Osteocyte (in vitro differentiated cells): Measurements from ENCODE around the gene PSMC2. TPM values are rescaled to one million over a fixed set of nuclear protein-coding genes. Genes with fewer than 3 reads are reported as not detected.
"Not testable (repeated sequence)": the region's sequence is repeated elsewhere in the genome, so short reads cannot be mapped to it uniquely, and the experiment has no call there.

Experiments
- DNase-seq: peaks from one replicate; pipeline ENCODE4 v3.0.0; 2021; ENCODE audit warnings: mixed read lengths; ENCODE audit not compliant: unreplicated experiment; ENCODE audit errors: extremely low spot score
- H3K27ac Mint-ChIP-seq: one replicate; pipeline ENCODE4 v1.8.0; 2021; ENCODE audit warnings: mild to moderate bottlenecking, mixed read lengths; ENCODE audit not compliant: unreplicated experiment
- H3K27me3 Mint-ChIP-seq: one replicate; pipeline ENCODE4 v1.8.0; 2021; ENCODE audit warnings: mixed read lengths; ENCODE audit not compliant: unreplicated experiment
- H3K36me3 Mint-ChIP-seq: one replicate; pipeline ENCODE4 v1.8.0; 2021; ENCODE audit warnings: mixed read lengths; ENCODE audit not compliant: unreplicated experiment
- H3K4me1 Mint-ChIP-seq: one replicate; pipeline ENCODE4 v1.8.0; 2021; ENCODE audit warnings: mixed read lengths; ENCODE audit not compliant: unreplicated experiment
- H3K4me3 Mint-ChIP-seq: one replicate; pipeline ENCODE4 v1.8.0; 2021; ENCODE audit warnings: mild to moderate bottlenecking, moderate library complexity, mixed read lengths; ENCODE audit not compliant: unreplicated experiment
- H3K9me3 Mint-ChIP-seq: one replicate; pipeline ENCODE4 v1.8.0; 2021; ENCODE audit warnings: mixed read lengths; ENCODE audit not compliant: unreplicated experiment
- total RNA-seq: library from RNA; stranded (reverse); gene quantifications from 2 replicates; pipeline ENCODE4 v1.2.1, GENCODE V29; 2021
- TF ChIP-seq, protein P1 (sequence below): fragments of 200-600 bp; sonication (generic); IDR thresholded peaks from 2 replicates; pipeline ENCODE4 v1.5.0; 2021; ENCODE audit warnings: antibody characterized with exemption, mild to moderate bottlenecking, moderate library complexity

PSMC2 gene
- total RNA-seq, 1 donor from 2014 or later = 130 TPM

DNA sequence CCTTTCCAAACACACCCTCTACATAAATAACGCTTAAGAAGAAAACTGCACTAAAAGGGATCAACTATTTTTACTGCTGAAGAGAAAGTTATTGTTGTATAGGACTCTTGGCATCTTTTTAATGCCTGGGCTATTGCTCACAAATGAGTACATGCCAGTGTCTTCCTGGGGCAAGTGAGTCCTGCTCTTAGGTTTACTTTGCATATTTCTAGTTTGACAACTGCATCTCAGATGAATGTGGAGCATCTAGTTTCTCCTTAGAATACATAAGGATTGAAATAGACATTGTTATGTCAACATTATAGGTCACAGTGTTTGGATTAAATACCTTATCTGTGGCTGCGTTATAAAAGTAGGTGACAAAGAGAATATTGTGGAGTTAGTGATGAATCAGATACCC lies 44.5 kb downstream of the PSMC2 start:
- Mint-ChIP-seq H3K4me1 (no peaks in the 10 kb centered on the region), H3K27me3 (peaks cover 11% of the 10 kb centered on the region), H3K4me3 (no peak overlapping the region), H3K27ac (no peak overlapping the region), H3K9me3 (no peaks in the 10 kb centered on the region), H3K36me3 (no peaks in the 10 kb centered on the region)
- no peak for DNase-seq
- TF ChIP-seq, protein P1, sequence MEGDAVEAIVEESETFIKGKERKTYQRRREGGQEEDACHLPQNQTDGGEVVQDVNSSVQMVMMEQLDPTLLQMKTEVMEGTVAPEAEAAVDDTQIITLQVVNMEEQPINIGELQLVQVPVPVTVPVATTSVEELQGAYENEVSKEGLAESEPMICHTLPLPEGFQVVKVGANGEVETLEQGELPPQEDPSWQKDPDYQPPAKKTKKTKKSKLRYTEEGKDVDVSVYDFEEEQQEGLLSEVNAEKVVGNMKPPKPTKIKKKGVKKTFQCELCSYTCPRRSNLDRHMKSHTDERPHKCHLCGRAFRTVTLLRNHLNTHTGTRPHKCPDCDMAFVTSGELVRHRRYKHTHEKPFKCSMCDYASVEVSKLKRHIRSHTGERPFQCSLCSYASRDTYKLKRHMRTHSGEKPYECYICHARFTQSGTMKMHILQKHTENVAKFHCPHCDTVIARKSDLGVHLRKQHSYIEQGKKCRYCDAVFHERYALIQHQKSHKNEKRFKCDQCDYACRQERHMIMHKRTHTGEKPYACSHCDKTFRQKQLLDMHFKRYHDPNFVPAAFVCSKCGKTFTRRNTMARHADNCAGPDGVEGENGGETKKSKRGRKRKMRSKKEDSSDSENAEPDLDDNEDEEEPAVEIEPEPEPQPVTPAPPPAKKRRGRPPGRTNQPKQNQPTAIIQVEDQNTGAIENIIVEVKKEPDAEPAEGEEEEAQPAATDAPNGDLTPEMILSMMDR = no peak

DNA sequence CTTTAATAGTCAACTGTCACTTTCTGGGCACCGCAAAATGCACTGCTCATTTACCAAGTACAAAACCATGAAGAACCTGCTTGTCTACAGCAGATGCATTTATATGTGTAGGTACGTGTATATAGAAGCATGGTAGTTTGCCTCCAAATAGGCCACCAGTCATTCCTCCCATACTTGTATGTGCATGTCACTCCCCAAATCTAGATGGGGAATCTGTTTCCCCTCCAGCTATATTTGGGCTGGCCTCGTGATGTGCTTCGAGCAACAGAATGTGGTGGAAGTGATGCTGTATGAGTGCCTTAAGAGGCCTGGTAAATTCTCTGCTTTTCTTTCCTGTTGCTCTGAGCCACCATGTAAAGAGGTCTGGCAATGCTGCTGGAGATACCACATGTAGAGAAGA lies 47.1 kb downstream of the PSMC2 start:
- H3K27ac Mint-ChIP-seq = no peak overlapping the region
- TF ChIP-seq, protein P1 = no peak
- H3K4me1 Mint-ChIP-seq = no peaks in the 10 kb centered on the region
- no peak overlapping the region for H3K4me3 Mint-ChIP-seq
- no peak for DNase-seq
- H3K27me3 Mint-ChIP-seq = peaks cover 6% of the 10 kb centered on the region
- H3K36me3 Mint-ChIP-seq = no peaks in the 10 kb centered on the region
- no peaks in the 10 kb centered on the region for H3K9me3 Mint-ChIP-seq

DNA sequence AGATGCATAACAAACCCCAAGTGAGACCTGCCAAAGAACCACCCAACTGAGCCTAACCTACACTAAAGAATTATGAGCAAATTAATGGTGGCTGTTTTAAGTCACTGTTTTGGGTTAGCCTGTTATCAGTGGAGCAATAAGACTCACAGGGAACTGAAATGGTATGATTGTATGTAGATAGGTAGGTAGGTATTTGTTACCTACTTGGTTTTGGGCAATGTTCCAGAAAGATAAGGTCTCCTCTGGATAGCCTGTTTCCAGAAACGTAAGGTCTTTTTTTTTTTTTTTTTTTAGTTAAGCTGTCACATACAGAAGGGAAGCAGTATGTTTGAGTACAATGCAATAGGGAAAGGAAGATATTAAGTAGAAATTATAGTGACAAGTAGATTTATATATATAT lies 47.6 kb downstream of the PSMC2 start:
- Mint-ChIP-seq H3K27me3 (peaks cover 3% of the 10 kb centered on the region), H3K4me1 (no peaks in the 10 kb centered on the region), H3K9me3 (no peaks in the 10 kb centered on the region), H3K36me3 (no peaks in the 10 kb centered on the region), H3K4me3 (no peak overlapping the region), H3K27ac (no peak overlapping the region)
- DNase-seq = no peak
- TF ChIP-seq, protein P1 = no peak

DNA sequence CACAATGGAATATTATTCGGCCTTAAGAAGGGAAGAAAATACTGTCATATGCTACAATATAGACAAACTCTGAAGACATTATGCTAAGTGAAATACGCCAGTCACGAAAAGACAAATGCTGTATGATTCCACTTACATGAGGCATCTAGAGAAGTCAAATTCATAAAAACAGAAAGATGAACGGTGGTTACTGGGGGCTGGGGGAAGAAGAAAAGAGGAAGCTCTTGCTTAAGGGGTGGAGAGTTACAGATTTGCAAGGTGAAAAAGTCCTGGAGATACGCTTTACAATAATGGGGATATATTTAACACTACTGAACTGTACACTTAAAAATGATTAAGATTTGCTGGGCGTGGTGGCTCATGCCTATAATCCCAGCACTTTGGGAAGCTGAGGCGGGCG lies 49.0 kb downstream of the PSMC2 start:
- Mint-ChIP-seq H3K27ac (no peak overlapping the region), H3K9me3 (no peaks in the 10 kb centered on the region), H3K27me3 (peaks cover 1% of the 10 kb centered on the region), H3K4me3 (no peak overlapping the region), H3K4me1 (no peaks in the 10 kb centered on the region), H3K36me3 (no peaks in the 10 kb centered on the region)
- DNase-seq = no peak
- TF ChIP-seq, protein P1 = no peak

DNA sequence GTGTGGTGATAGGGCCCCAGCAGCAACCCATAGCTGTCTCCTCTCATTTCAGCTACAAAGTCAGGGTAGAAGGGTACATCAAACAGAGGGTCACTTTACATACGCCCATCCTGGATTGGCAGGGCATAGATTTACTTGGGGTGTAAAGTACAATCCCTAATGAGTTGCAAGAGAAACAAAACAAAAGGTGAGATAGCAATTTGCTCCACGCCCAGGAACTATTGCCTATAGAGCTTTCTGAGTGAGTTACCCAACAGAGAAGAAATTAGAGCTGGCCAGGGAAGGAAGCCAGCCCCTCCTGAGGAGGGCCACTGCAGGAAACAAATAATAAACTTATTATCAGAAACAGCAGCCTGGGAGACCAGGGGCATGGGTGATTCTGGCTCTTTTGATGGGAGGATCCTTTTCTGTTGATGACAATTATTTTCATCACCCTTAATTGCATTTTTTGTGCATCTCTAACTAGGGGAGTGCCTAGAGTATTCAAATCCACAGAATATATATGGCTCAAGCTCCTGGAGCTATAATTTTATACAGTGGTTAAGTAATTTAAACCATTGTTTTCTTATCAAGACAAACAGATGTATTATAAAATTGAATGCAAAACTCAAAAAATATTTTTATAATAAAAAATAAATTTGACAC lies 51.2 kb downstream of the PSMC2 start:
- Mint-ChIP-seq H3K9me3 (no peaks in the 10 kb centered on the region), H3K27ac (no peak overlapping the region), H3K4me1 (no peaks in the 10 kb centered on the region), H3K36me3 (no peaks in the 10 kb centered on the region), H3K27me3 (peaks cover 18% of the 10 kb centered on the region), H3K4me3 (no peak overlapping the region)
- no peak for DNase-seq
- TF ChIP-seq, protein P1 = no peak

DNA sequence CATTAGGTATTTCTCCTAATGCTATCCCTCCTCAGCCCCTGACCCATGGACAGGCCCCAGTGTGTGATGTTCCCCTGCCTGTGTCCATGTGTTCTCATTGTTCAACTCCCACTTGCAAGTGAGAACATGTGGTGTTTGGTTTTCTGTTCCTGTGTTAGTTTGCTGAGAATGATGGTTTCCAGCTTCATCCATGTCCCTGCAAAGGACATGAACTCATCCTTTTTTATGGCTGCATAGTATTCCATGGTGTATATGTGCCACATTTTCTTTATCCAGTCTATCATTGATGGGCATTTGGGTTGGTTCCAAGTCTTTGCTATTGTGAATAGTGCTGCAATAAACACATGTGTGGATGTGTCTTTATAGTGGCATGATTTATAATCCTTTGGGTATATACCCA lies 52.2 kb downstream of the PSMC2 start:
- not testable (repeated sequence) for H3K36me3 Mint-ChIP-seq, H3K4me1 Mint-ChIP-seq, H3K27ac Mint-ChIP-seq, H3K9me3 Mint-ChIP-seq, H3K4me3 Mint-ChIP-seq, DNase-seq
- H3K27me3 Mint-ChIP-seq = peaks cover 24% of the 10 kb centered on the region

DNA sequence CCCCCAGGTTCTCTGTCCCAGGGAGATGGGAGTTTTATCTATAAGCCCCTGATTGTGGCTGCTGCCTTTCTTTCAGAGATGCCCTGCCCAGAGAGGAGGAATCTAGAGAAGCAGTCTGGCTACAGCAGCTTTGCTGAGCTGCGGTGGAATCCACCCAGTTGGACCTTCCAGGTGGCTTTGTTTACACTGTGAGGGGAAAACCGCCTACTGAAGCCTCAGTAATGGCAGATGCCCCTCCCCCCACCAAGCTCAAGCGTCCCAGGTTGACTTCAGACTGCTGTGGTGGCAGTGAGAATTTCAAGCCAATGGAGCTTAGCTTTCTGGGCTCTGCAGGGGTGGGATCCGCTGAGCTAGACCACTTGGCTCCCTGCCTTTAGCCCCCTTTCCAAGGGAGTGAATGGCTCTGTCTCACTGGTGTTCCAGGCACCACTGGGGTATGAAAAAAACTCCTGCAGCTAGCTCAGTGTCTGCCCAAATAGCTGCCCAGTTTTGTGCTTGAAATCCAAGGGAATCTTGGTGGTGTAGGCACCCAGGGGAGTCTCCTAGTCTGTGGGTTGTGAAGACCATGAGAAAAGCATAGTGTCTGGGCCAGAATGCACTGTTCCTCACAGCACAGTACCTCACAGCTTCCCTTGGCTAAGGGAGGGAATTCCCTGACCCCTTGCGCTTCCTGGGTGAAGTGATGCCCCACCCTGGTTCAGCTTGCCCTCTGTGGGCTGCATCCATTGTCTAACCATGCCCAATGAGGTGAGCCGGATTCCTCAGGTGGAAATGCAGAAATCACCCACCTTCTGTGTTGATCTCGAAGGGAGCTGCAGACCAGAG lies 58.6 kb downstream of the PSMC2 start:
- H3K27me3 Mint-ChIP-seq = peaks cover 43% of the 10 kb centered on the region
- H3K4me3 Mint-ChIP-seq, DNase-seq, H3K27ac Mint-ChIP-seq, H3K9me3 Mint-ChIP-seq, H3K4me1 Mint-ChIP-seq, H3K36me3 Mint-ChIP-seq: not testable (repeated sequence)
